GM21576 (cell line): ENCODE measurements around the gene LSAMP.

Experiments used
- ATAC-seq: cut with Tn5 transposase; IDR thresholded peaks from one replicate; pipeline ENCODE4 v1.9.1; 2021; ENCODE audit warnings: mild to moderate bottlenecking, moderate library complexity; ENCODE audit not compliant: unreplicated experiment

Gene LSAMP

GRCh38 chr3:116300226-116300625 lies 145.1 kb downstream of the LSAMP start:
- no peak for ATAC-seq

GRCh38 chr3:116299646-116300081 lies 145.6 kb downstream of the LSAMP start:
- peak; percentile 63 for ATAC-seq

GRCh38 chr3:116298151-116298550 lies 147.1 kb downstream of the LSAMP start:
- no peak for ATAC-seq

DNA sequence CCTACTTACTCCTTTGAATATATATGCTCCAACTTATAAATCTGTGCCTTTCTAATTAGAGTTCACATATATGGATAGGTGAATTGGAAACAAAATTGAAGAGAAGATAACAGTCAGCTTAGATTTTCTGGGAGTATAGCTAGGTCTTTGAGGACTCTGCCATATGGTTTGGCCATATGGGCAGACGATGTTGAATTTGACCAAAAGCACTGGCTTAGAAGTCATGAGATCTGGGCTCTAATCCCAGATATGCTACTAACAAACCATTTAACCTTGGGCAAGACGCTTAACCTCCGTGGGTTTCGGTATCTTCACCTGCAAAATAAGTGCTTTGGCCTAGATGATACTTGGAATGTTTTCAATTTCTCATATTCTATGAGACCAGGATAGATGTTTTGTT lies 154.1 kb downstream of the LSAMP start:
- no peak for ATAC-seq

- no peak for ATAC-seq
These were observed 156.8 kb downstream of the LSAMP start for GRCh38 chr3:116288485-116288884.

DNA sequence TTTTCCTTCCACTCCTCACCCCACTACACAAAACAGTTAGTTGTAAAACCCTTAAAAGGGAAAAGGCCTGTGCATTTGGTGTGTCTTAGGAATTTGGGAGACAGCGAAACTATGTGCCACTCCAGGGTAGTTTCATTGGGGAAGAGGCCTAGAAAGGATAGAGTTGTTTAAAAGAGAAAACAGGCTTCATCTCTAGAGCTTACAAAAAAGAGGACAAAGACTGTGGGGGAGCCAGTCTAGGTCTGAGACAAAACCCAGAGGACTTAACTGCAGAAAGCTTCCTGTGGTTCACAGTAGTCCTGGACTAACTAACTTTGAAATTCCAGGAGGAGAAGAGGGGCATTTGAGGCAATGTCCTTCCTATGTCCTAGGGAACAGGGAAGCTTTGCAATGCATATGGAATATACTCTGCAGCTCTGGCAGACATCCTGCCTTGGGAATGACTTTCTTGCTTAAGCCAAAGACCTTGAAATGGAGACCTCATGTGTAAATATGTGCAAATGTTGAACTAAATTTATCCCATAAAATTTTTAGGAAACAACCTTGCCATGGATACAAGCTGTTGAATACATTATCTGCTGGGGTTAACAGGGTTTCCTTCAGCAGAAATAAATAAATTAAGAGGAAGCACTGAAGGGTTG lies 159.4 kb downstream of the LSAMP start:
- no peak for ATAC-seq

DNA sequence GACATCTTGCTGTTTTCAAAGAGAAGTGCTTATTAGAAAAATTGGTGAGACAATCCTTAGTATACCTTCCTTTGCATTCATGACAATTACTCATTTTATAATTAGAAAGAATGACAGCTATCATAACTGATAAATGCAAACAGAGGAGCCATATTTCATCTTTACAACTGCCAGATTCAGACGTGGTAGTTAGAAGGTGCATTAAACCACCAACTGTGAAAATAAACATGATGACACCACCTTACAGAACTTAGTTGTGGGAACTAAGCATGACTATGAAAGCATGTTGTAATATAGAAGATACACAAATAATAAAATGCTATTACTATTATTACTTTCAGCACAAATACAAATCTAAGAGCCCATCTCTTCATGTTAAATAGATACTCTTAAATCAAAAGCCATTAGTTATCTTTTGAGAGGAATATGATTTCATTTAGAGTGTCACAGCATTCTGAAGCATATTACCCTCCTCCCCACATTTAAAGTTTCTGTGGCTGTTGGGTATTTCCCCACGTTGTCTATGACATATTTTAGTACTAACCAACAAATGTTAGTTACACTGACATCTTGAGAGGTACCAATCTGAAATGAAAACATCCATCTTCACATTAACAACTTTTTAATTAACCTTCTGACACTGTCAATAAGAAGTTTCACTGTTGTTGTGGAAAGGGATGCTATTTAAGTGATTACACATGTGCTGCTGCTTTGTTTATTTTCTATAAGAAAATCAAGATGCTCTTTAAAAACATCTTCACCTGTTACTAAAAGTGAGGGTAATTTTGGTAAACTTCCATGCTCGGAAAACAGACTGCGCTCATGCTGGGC lies 163.8 kb downstream of the LSAMP start:
- no peak for ATAC-seq

GRCh38 chr3:116280130-116280740 lies 165.1 kb downstream of the LSAMP start:
- no peak for ATAC-seq

- ATAC-seq, result no peak
These were observed 168.6 kb downstream of the LSAMP start for GRCh38 chr3:116276675-116277074.

GRCh38 chr3:116270056-116270455 lies 175.2 kb downstream of the LSAMP start:
- ATAC-seq, result no peak

DNA sequence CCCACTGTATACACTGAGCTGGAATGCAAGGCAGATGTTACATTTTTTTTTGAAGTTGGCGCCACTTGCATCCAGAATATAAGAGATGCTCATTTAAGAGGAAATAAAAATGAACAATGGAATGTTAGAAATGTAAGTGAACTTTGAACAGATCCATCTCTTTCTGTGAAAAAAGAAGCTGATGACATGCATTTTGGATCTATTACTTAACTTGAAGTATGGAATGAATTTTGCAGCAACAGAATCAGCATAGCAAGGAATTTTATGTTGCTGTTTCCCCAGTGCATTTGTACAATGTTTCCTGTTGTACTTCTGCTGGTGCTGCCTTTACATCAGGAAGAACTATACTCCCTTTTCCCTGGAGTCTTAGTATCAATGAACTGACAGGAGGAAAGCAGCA lies 178.2 kb downstream of the LSAMP start:
- ATAC-seq, result no peak

DNA sequence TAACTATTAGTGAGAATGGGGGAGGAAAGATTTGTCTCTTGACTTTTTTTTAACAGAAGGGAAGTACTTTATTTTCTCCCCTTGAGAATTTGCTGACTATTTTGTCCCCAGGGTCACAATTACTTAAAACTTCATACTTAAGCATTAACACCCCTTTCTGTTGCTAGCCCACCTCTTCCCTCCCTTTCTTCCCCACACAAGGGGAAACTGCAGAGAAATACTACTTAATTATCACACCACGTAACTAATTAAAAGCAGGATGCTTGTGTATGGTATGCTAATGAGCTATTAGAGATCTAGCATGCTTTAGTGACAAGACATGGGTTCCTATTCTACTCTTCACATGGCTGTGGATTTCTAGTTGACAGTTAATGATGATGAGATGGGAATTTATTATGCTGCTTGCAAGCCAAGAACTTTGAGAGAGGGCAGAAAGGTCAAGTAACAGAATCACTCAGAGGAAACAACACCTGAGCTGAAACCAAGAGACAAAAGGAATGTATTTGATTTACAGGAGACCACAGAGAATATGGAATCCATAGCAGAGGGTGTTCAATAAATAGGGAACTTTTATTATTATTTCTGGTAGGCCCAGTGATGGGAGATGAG lies 179.2 kb downstream of the LSAMP start:
- no peak for ATAC-seq

- no peak for ATAC-seq
These were observed 180.0 kb downstream of the LSAMP start for GRCh38 chr3:116265320-116265695.

- no peak for ATAC-seq
These were observed 180.6 kb downstream of the LSAMP start for GRCh38 chr3:116264546-116265319.

GRCh38 chr3:116263842-116264545 lies 181.3 kb downstream of the LSAMP start:
- no peak for ATAC-seq

GRCh38 chr3:116260491-116260890 lies 184.8 kb downstream of the LSAMP start:
- no peak for ATAC-seq

- no peak for ATAC-seq
These were observed 185.3 kb downstream of the LSAMP start for GRCh38 chr3:116259984-116260383.

- no peak for ATAC-seq
These were observed 188.3 kb downstream of the LSAMP start for GRCh38 chr3:116256843-116257485.

DNA sequence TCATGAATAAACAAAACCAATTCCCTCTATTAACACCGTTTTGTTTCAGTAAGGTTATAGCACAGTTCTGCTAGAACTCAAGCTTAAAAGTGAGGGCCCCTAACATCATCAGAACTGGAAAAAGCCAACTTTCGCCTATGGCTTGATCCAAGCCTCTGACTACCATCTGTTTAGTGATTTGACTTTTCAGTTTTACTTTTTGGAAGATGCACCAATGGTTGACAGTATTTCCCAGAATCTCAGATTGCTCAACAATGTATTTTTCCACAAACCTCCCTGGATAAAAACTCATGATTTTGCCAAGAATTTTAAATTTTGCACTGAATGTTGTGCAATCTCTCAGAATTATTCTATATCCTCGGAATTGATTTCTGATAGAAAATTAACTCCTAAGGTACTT lies 190.7 kb downstream of the LSAMP start:
- no peak for ATAC-seq

DNA sequence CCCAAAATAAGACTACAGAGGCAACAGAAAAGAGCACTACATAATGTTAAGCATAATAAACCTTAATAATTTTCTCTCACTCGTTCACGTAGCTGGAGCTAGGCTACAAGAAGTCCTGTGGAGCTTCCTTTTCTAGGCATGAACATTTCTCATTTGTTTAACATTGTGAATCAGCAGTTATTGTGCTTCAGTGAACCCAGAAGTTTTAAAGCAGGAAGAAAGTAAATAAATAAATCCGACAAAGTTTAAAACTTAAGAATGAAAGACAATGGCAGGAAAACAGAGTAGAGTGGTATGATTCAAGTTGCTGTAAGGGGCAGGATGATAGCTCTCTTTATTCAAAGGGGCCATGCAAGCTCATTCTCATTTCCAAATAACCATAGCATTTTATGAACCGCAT lies 191.8 kb downstream of the LSAMP start:
- no peak for ATAC-seq
